GM19023 (cell line): ENCODE measurements around the gene CCDC92.

ENCODE experiments used
- ATAC-seq: cut with Tn5 transposase; IDR thresholded peaks from one replicate; pipeline ENCODE4 v1.9.1; 2021; ENCODE audit warnings: mild to moderate bottlenecking, moderate library complexity; ENCODE audit not compliant: unreplicated experiment

Gene CCDC92

DNA sequence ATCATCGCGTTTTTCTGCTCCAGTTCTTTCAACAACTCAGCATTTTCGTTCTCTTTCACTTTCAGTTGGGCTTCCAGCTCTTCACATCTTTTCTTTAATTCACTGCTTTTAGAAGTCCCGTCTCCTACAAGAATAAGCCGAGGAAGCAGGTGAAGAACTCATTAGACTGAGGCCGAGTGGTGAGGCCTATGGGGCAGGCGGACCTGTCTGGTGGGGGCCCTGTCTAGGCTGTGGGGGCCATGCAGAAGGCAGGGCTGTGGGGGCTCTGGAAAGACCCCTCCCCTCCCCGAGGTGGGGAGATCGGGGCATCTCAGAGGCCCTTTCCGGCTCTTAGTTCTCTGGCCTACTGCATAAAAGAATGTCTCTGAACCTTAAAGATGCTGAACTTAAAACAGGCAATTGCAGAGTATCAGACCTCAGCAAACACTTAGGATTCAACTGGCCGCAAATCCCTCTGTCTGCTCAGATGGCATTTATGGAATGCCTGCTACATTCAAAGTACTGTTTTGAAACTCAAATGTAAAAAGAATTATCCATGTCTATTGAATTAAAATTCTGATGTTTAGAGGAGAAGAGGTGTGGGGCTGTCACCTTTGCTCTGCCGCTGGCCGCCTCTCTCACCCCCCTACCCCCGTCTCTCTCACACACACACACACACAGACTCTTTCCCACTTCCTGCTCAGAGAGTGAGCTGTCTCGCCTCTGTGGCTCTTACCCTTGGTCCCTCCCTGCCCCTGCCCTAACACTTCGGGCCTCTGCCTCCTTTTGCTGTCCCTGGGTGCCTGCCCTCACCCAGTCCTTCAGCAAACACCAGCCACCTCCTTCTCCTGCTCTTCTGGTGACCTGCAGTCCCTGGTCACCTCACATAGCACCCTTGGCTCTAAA, 34.7 kb downstream of the CCDC92 start:
- ATAC-seq = no peak

DNA sequence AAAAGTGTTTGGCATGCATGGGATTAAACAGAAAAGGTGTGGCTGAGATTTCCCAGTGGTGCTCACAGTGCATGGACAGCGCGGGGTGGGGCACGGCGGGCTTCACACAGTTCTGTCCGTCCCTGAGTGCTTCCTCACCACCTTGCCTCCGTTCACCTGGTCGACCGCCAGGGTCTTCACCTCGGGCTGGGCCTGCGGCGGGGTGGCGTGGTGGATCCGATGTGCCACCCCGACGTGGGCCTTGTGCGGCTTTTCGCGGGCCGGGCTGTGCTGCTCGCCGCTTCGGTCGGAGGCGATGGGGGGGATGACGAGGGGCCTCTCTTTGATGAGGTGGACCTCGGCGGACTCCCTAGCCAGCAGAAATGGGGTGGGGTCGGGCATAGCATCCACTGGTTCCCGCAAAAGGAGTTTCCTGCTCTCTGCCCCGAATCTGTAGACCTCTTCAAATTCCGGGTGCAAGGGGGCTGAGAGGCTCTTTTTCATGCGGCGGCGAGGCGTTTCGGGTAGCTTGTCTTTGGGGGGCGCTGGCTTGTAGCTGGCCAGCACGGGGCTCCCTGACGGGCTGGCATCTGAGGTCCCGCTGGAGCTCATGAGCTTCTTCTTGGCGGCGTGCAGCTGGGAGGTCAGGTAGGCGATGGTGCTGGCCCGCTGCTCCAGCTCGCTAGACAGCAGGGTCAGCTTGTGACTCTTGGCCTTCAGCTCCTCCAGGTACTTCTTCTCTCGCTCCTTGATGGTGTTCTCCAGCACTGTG, 35.5 kb downstream of the CCDC92 start:
- no peak for ATAC-seq

DNA sequence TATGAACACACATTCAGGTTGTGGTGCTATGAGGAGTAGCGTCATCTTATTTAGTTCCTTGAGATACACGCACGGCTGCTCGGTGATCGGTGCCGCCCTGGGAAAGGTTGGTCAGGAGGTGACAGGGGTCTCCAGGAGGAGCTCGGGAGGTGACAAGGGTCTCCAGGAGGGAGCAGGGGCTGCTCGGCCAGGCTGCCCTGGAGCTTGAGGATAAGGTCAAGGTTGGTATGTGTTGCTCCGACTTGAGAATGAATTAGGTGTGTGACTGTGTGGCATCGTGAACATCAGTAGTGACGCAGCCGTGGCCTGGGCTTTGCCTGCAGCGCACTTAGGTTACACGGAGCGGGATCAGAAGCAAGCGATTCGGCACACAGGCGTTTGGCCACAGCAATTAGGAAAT, 36.2 kb downstream of the CCDC92 start:
- ATAC-seq = no peak

DNA sequence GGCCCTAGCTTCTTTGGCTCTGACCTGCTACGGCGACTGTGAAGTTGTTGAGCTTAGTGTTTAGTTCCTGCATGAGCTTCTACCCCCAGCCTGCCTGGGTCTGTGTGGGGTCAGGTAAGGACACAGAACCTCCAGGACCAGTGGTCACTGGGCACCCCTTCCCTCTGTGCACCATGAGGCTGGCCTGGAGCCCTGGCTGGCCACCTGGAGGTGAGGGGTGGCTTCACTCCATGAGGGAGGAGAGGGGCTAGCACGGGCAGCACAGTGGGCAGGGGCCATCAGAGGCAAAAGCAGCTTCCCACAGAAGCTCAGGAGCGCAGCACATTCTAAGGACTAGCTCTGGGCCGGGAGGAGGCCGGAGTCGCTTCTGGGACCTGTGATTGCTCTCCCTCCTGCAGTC, 36.7 kb downstream of the CCDC92 start:
- no peak for ATAC-seq

DNA sequence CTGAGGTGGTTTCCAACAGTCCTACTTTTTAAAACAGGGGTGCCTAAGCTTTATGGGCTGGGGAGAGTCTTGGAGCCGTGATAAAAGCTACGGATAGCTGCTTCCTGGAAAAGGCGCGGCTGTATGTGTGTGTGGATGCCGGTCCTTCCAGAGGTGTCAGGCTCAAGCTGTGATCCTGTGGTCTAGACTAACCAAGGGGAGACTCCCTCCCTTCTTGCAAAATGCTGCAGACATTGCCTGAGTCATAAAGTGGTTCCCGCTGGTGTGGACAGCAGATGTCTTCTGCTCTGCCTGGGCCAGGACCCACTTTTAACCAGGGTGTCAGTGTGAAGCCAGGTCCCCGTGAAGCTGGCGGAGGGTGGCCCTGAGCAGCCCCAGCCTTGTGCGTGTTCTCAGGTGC, 37.8 kb downstream of the CCDC92 start:
- ATAC-seq = no peak

GRCh38 chr12:123934016-123934620, 38.5 kb downstream of the CCDC92 start:
- no peak for ATAC-seq

GRCh38 chr12:123933214-123933613, 39.4 kb downstream of the CCDC92 start:
- ATAC-seq = no peak

GRCh38 chr12:123931686-123932321, 40.8 kb downstream of the CCDC92 start:
- ATAC-seq = no peak

DNA sequence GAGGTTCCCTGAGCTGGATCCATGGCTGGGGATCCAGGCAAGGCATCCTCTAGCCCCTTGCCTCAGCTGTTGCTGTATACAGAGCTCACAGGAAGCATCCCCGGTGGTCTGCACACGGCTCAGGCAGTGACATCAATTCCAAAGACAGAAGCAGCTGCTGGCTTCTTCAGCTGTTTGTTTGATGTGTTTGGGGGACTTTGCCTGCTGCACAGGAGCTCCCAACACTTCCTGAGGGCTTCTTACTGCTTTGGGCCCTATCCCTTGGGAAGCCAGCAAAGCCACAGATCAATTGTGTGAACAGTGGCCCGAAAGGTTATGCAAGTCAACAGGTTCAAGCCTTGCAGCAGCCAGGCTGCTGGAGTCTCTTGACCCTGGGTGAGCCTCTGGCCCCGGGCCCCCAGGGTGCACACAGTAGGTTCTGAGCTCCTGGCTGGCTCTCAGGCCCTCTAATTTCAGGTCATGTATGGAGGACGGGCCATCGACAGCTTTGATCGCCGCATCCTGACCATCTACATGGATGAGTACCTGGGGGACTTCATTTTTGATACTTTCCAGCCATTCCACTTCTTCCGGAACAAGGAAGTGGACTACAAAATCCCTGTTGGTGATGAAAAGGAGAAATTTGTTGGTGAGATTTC, 42.6 kb downstream of the CCDC92 start:
- no peak for ATAC-seq

GRCh38 chr12:123928897-123929296, 43.7 kb downstream of the CCDC92 start:
- no peak for ATAC-seq

DNA sequence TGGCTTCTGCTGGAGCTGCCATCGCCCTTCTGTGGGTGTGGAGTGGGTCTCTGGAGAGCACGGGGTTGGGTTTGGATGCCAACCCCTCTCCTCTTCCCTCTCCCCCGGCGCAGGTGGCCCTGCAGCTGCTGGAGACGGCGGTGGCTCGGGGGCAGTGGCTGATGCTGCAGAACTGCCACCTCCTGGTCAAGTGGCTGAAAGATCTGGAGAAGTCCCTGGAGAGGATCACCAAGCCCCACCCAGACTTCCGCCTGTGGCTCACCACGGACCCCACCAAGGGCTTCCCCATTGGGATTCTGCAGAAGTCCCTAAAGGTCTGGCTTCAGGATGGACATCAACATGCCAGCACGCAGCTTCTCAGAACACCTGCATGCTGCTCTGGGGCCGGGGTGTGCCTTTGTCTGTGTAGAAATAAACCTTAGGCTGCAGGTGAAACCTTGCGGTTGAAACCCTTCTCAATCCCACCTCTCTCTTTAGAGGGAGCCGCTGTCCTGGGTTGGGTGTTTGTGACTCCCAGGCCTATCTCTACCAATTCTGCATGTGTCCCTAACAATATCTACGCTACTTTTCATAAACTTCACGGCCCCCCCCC, 44.3 kb downstream of the CCDC92 start:
- no peak for ATAC-seq

DNA sequence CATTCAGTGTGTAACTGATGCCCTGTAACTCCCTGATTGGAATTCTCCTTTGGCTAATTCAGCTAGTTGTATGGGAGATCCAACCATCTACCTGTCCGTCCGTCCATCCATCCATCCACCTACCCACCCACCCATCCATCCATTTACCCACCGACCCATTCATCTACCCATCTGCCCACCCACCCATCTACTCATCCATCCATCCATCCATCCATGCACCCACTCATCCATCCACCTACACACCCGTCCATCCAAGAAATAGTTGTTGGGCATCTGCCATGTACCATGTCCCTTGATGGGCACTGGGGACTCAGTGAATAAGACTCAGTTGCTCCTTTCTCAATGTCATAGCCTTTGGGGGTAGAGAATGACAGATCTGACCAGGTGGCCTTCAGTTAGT, 48.1 kb downstream of the CCDC92 start:
- no peak for ATAC-seq

DNA sequence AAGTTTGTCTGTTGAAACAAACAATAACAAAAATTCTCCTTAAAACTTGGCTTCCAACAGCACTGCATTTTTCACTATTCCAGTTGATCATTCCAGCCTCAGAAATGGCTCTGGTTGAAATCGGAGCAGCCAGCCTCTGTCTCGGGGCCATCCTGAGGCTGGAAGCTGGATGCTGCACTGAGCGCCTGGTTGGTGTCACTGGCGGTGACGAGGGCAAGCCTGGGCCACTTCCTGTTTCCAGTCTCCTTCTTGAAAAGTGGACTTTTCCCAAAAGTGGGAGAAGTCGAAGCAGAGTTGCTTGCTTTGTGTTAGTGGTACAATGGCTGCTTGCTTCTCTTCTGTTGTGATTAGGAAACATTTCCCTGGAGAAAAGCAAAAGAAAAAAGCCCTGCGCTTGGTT, 48.7 kb downstream of the CCDC92 start:
- ATAC-seq = no peak

- ATAC-seq = no peak
Observed at GRCh38 chr12:123923038-123923437, 49.6 kb downstream of the CCDC92 start.

GRCh38 chr12:123919980-123920360, 52.7 kb downstream of the CCDC92 start:
- ATAC-seq = no peak

DNA sequence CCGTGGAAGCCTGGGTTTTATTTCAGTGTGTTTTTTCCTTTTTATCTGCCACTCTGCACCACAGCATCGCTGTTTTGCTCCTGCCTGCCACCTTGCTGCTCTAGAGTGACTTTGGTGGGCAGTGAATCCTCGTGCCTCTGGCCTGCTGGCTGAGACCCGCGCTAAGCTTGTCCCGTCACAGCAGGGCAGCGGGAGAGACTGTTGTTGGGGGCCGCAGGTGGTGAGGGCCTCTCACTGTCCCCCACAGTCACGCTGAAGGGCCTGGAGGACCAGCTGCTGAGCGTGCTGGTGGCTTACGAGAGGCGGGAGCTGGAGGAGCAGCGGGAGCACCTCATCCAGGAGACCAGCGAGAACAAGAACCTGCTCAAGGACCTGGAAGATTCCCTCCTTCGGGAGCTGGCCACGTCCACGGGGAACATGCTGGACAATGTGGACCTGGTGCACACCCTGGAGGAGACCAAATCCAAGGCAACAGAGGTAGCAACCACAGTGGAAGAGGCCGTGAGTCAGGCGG, 55.2 kb downstream of the CCDC92 start:
- no peak for ATAC-seq

DNA sequence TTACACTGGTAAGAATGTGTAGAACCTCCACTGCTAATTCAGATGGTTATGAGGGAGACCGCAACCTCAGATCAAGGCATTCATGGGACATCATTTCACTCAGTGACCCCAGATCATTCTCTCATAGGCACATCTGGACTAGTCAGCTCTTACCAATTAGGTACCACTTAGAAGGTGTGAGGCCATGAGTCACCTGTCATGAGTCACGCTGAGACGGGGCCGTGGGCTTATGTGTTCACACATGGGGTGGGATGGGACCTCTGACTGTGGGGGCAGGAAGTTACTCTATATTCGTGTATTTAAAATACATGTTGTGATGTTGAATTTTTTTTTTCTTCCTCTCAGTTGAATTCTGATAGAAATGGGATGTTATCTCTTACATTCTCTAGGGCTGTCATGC, 55.9 kb downstream of the CCDC92 start:
- ATAC-seq = no peak

- ATAC-seq = no peak
Observed at GRCh38 chr12:123914726-123915333, 57.8 kb downstream of the CCDC92 start.

DNA sequence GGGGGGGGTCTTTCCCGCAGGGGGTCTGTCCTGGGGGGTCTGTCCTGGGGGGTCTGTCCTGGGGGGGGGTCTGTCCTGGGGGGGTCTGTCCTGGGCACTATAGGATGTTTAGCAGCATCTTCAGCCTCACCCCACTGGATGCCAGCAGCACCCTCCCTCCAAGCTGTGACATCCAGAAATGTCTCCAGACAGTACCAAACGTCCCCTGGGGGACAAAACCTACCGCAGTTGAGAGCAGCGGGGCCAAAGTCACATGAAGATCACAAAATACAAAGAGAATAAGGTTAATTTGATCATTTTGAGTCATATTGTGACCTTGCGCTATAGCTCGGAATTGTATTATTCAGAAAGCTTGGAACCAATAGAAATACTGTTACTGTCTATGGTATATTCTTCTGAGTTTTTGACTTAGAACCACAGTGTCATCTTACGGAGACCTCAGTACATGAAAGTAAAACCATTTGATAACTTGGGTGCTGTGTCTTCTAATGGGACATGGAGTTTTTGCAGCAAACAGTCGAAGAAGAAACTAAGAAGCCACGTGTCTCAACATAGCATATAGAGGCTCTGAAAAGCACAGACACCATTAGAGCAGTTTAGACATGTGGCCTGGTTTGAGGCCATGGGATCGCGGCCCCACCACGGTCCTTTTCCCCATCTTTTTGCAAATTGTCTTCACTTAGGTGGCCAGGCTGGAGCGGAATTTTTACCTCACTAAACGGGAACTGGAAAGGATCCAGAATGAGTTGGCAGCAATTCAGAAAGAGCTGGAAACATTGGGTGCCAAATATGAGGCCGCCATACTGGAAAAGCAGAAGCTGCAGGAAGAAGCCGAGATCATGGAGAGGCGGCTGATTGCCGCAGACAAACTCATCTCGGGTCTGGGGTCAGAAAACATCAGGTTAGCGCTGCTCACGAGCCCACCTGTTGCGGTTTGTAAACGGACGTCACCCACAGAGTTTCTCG, 59.9 kb downstream of the CCDC92 start:
- no peak for ATAC-seq
